SK-N-SH (cell line): ENCODE data around the gene GPR37L1.

Source experiments
- FOXJ3 ChIP-seq: sonication (generic); formaldehyde crosslinking; IDR thresholded peaks from 2 replicates; pipeline ENCODE4 v1.5.1; 2020; ENCODE audit warnings: mild to moderate bottlenecking, missing genetic modification reagents
- TCF12 ChIP-seq: IDR thresholded peaks from 2 replicates; pipeline ENCODE4 v1.4.0; 2012
- TF ChIP-seq, protein P1 (sequence below): fragments of 200-600 bp; sonication (generic); IDR thresholded peaks from 2 replicates; pipeline ENCODE4 v1.6.1; 2017; ENCODE audit warnings: antibody characterized with exemption, mild to moderate bottlenecking, moderate library complexity
- TF ChIP-seq, protein P2 (sequence below): fragments of 150-350 bp; IDR thresholded peaks from 2 replicates; pipeline ENCODE4 v1.6.1; 2017; ENCODE audit warnings: antibody characterized with exemption, low read length, low read depth, borderline replicate concordance
- TF ChIP-seq, protein P3 (sequence below): IDR thresholded peaks from 2 replicates; pipeline ENCODE4 v1.4.0; 2012; ENCODE audit warnings: low read depth
- TF ChIP-seq, protein P4 (sequence below): fragments of 150-350 bp; IDR thresholded peaks from 2 replicates; pipeline ENCODE4 v1.6.1; 2016; ENCODE audit warnings: mild to moderate bottlenecking, low read depth, low read length
- TF ChIP-seq, protein P5 (sequence below): IDR thresholded peaks from 2 replicates; pipeline ENCODE4 v1.6.1; 2012; ENCODE audit warnings: mild to moderate bottlenecking, low read depth, low read length, moderate library complexity

DNA sequence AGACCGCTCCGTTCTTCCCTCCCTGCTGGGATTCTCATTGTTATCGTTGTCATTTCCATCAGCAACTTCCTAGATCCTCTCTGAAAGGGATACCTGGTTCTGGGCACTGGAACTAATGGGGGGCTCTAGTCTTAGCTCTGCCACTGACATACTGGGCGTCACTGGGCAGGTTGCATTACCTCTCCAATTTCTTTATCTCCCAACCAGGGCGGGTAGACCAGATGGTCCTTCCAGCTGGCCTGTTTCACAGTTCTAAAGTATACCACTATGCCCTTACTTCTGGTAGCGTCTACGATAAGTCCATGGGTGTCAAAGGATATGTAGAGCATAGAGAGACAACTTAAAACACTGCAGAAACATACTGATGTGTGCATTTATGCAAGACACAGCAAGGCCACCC lies 1.4 kb downstream of the GPR37L1 start:
- TF ChIP-seq, protein P1, sequence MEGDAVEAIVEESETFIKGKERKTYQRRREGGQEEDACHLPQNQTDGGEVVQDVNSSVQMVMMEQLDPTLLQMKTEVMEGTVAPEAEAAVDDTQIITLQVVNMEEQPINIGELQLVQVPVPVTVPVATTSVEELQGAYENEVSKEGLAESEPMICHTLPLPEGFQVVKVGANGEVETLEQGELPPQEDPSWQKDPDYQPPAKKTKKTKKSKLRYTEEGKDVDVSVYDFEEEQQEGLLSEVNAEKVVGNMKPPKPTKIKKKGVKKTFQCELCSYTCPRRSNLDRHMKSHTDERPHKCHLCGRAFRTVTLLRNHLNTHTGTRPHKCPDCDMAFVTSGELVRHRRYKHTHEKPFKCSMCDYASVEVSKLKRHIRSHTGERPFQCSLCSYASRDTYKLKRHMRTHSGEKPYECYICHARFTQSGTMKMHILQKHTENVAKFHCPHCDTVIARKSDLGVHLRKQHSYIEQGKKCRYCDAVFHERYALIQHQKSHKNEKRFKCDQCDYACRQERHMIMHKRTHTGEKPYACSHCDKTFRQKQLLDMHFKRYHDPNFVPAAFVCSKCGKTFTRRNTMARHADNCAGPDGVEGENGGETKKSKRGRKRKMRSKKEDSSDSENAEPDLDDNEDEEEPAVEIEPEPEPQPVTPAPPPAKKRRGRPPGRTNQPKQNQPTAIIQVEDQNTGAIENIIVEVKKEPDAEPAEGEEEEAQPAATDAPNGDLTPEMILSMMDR = no peak
- TF ChIP-seq, protein P2, sequence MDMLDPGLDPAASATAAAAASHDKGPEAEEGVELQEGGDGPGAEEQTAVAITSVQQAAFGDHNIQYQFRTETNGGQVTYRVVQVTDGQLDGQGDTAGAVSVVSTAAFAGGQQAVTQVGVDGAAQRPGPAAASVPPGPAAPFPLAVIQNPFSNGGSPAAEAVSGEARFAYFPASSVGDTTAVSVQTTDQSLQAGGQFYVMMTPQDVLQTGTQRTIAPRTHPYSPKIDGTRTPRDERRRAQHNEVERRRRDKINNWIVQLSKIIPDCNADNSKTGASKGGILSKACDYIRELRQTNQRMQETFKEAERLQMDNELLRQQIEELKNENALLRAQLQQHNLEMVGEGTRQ = no peak
- TF ChIP-seq TCF12 = no peak
- no peak for TF ChIP-seq FOXJ3 (CRISPR knock-in tag)
- TF ChIP-seq, protein P3, sequence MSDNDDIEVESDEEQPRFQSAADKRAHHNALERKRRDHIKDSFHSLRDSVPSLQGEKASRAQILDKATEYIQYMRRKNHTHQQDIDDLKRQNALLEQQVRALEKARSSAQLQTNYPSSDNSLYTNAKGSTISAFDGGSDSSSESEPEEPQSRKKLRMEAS = no peak
- TF ChIP-seq, protein P4, sequence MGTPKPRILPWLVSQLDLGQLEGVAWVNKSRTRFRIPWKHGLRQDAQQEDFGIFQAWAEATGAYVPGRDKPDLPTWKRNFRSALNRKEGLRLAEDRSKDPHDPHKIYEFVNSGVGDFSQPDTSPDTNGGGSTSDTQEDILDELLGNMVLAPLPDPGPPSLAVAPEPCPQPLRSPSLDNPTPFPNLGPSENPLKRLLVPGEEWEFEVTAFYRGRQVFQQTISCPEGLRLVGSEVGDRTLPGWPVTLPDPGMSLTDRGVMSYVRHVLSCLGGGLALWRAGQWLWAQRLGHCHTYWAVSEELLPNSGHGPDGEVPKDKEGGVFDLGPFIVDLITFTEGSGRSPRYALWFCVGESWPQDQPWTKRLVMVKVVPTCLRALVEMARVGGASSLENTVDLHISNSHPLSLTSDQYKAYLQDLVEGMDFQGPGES = no peak
- TF ChIP-seq, protein P5, sequence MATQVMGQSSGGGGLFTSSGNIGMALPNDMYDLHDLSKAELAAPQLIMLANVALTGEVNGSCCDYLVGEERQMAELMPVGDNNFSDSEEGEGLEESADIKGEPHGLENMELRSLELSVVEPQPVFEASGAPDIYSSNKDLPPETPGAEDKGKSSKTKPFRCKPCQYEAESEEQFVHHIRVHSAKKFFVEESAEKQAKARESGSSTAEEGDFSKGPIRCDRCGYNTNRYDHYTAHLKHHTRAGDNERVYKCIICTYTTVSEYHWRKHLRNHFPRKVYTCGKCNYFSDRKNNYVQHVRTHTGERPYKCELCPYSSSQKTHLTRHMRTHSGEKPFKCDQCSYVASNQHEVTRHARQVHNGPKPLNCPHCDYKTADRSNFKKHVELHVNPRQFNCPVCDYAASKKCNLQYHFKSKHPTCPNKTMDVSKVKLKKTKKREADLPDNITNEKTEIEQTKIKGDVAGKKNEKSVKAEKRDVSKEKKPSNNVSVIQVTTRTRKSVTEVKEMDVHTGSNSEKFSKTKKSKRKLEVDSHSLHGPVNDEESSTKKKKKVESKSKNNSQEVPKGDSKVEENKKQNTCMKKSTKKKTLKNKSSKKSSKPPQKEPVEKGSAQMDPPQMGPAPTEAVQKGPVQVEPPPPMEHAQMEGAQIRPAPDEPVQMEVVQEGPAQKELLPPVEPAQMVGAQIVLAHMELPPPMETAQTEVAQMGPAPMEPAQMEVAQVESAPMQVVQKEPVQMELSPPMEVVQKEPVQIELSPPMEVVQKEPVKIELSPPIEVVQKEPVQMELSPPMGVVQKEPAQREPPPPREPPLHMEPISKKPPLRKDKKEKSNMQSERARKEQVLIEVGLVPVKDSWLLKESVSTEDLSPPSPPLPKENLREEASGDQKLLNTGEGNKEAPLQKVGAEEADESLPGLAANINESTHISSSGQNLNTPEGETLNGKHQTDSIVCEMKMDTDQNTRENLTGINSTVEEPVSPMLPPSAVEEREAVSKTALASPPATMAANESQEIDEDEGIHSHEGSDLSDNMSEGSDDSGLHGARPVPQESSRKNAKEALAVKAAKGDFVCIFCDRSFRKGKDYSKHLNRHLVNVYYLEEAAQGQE = no peak
